MM.1S (cell line): ENCODE data around the gene PROK1.

Experiments
- DNase-seq: peaks from one replicate; pipeline ENCODE4 v3.0.0-alpha.2; 2015
- H2AFZ ChIP-seq: fragments of 300-600 bp; sonication (generic); 2 replicates; pipeline ENCODE4 v1.6.0; 2016; ENCODE audit warnings: antibody characterized with exemption, low read length
- H3F3A ChIP-seq: fragments of 300-600 bp; sonication (generic); 2 replicates; pipeline ENCODE4 v1.6.1; 2016; ENCODE audit warnings: mild to moderate bottlenecking, antibody characterized with exemption, low read length, moderate library complexity, mixed read lengths; ENCODE audit not compliant: insufficient read depth
- H3K27ac ChIP-seq: fragments of 300-600 bp; sonication (generic); 2 replicates; pipeline ENCODE4 v1.5.1; 2016; ENCODE audit warnings: mild to moderate bottlenecking, low read length
- H3K27me3 ChIP-seq: fragments of 300-600 bp; sonication (generic); replicated peaks from 2 replicates; pipeline ENCODE4 v1.6.0; 2016; ENCODE audit warnings: low read length; ENCODE audit not compliant: insufficient read depth
- H3K36me3 ChIP-seq: fragments of 300-600 bp; sonication (generic); replicated peaks from 2 replicates; pipeline ENCODE4 v1.6.1; 2016; ENCODE audit warnings: mild to moderate bottlenecking, low read length, mixed read lengths; ENCODE audit not compliant: insufficient read depth
- H3K4me1 ChIP-seq: fragments of 300-600 bp; sonication (generic); 2 replicates; pipeline ENCODE4 v1.6.1; 2016; ENCODE audit warnings: low read length, mixed read lengths
- H3K4me2 ChIP-seq: fragments of 300-600 bp; sonication (generic); 2 replicates; pipeline ENCODE4 v1.6.0; 2016; ENCODE audit warnings: low read depth, low read length
- H3K4me3 ChIP-seq: fragments of 300-600 bp; sonication (generic); 2 replicates; pipeline ENCODE4 v1.5.1; 2016; ENCODE audit warnings: low read length, mixed read lengths
- H3K79me2 ChIP-seq: fragments of 300-600 bp; sonication (generic); 2 replicates; pipeline ENCODE4 v1.6.1; 2016; ENCODE audit warnings: mixed run types, low read length, mixed read lengths
- H3K9ac ChIP-seq: fragments of 300-600 bp; sonication (generic); 2 replicates; pipeline ENCODE4 v1.6.1; 2016; ENCODE audit warnings: low read length, mixed read lengths
- H3K9me2 ChIP-seq: fragments of 300-600 bp; sonication (generic); replicated peaks from 2 replicates; pipeline ENCODE4 v1.6.1; 2016; ENCODE audit warnings: mild to moderate bottlenecking, low read length, mixed read lengths; ENCODE audit not compliant: insufficient read depth
- H3K9me3 ChIP-seq: fragments of 300-600 bp; sonication (generic); replicated peaks from 2 replicates; pipeline ENCODE4 v1.6.1; 2016; ENCODE audit warnings: mild to moderate bottlenecking, low read length, mixed read lengths; ENCODE audit not compliant: insufficient read depth
- H4K20me1 ChIP-seq: fragments of 300-600 bp; sonication (generic); 2 replicates; pipeline ENCODE4 v1.6.1; 2016; ENCODE audit warnings: mild to moderate bottlenecking, low read length, moderate library complexity, mixed read lengths; ENCODE audit not compliant: insufficient read depth
- CTCF ChIP-seq: fragments of 300-600 bp; sonication (generic); IDR thresholded peaks from 2 replicates; pipeline ENCODE4 v1.5.1; 2016; ENCODE audit warnings: antibody characterized with exemption, low read length, mixed read lengths
- EZH2 ChIP-seq: fragments of 300-600 bp; sonication (generic); optimal IDR thresholded peaks from 2 replicates; pipeline ENCODE3; 2017; ENCODE audit warnings: low read depth, mild to moderate bottlenecking, antibody characterized with exemption, low read length, mixed read lengths
- EZH2phosphoT487 ChIP-seq: fragments of 300-600 bp; sonication (generic); IDR thresholded peaks from 2 replicates; pipeline ENCODE4 v1.6.1; 2018; ENCODE audit warnings: antibody characterized with exemption, low read length

Gene PROK1

GRCh38 chr1:110443451-110443850 lies 7.5 kb upstream of the PROK1 start:
- Histone ChIP-seq H3K79me2 (no peaks in the 10 kb centered on the region), H3K27ac (no peak overlapping the region), H3F3A (no peaks in the 10 kb centered on the region), H3K9ac (no peak overlapping the region), H3K4me2 (no peak overlapping the region), H3K9me3 (no peaks in the 10 kb centered on the region), H3K4me3 (no peak overlapping the region), H3K27me3 (no peaks in the 10 kb centered on the region), H4K20me1 (no peaks in the 10 kb centered on the region), H3K9me2 (no peaks in the 10 kb centered on the region), H3K4me1 (no peaks in the 10 kb centered on the region), H2AFZ (no peak overlapping the region), H3K36me3 (no peaks in the 10 kb centered on the region)
- no peak for TF ChIP-seq EZH2
- TF ChIP-seq EZH2phosphoT487 = no peak
- no peak for DNase-seq

- no peak overlapping the region for H3K9ac ChIP-seq
- TF ChIP-seq EZH2phosphoT487 = no peak
- no peaks in the 10 kb centered on the region for H3K79me2 ChIP-seq
- H3K27me3 ChIP-seq = no peaks in the 10 kb centered on the region
- no peaks in the 10 kb centered on the region for H3K36me3 ChIP-seq
- no peak overlapping the region for H3K27ac ChIP-seq
- no peaks in the 10 kb centered on the region for H3K4me1 ChIP-seq
- DNase-seq = no peak
- H3F3A ChIP-seq = no peaks in the 10 kb centered on the region
- H3K9me3 ChIP-seq = no peaks in the 10 kb centered on the region
- H2AFZ ChIP-seq = no peak overlapping the region
- no peaks in the 10 kb centered on the region for H3K9me2 ChIP-seq
- H3K4me2 ChIP-seq = no peak overlapping the region
- H3K4me3 ChIP-seq = no peak overlapping the region
- H4K20me1 ChIP-seq = no peaks in the 10 kb centered on the region
Measured at GRCh38 chr1:110444561-110444960, 6.4 kb upstream of the PROK1 start.

GRCh38 chr1:110449661-110450651 lies 993 bp upstream of the PROK1 start:
- Histone ChIP-seq H3K9ac (no peak overlapping the region), H3K9me2 (no peaks in the 10 kb centered on the region), H3K36me3 (no peaks in the 10 kb centered on the region), H4K20me1 (no peaks in the 10 kb centered on the region), H3K27me3 (no peaks in the 10 kb centered on the region), H3K9me3 (no peaks in the 10 kb centered on the region), H3K4me1 (no peaks in the 10 kb centered on the region), H2AFZ (no peak overlapping the region), H3K79me2 (no peaks in the 10 kb centered on the region), H3F3A (no peaks in the 10 kb centered on the region), H3K4me3 (no peak overlapping the region), H3K27ac (no peak overlapping the region), H3K4me2 (no peak overlapping the region)
- TF ChIP-seq CTCF = no peak
- no peak for TF ChIP-seq EZH2phosphoT487
- TF ChIP-seq EZH2 = no peak
- DNase-seq = no peak

GRCh38 chr1:110452330-110452729 lies 1.4 kb downstream of the PROK1 start:
- TF ChIP-seq EZH2phosphoT487 (no peak), CTCF (no peak), EZH2 (no peak)
- H3K27ac ChIP-seq = no peak overlapping the region

More at GRCh38 chr1:110452330-110452729, 1.4 kb downstream of the PROK1 start:
- H3F3A ChIP-seq = no peaks in the 10 kb centered on the region
- no peaks in the 10 kb centered on the region for H3K9me2 ChIP-seq
- no peak overlapping the region for H3K4me3 ChIP-seq
- no peaks in the 10 kb centered on the region for H3K79me2 ChIP-seq
- no peaks in the 10 kb centered on the region for H4K20me1 ChIP-seq
- no peaks in the 10 kb centered on the region for H3K27me3 ChIP-seq
- no peak overlapping the region for H3K9ac ChIP-seq
- no peaks in the 10 kb centered on the region for H3K9me3 ChIP-seq
- no peak for DNase-seq
- H3K4me1 ChIP-seq = no peaks in the 10 kb centered on the region
- no peak overlapping the region for H2AFZ ChIP-seq
- no peak overlapping the region for H3K4me2 ChIP-seq
- H3K36me3 ChIP-seq = no peaks in the 10 kb centered on the region
